T follicular helper cell (primary cell): Measurements from ENCODE around the gene SNX27.
"Not testable (repeated sequence)": the region's sequence is repeated elsewhere in the genome, so short reads cannot be mapped to it uniquely, and the experiment has no call there.

Experiments
- DNase-seq: peaks from one replicate; pipeline ENCODE4 v3.0.0-alpha.2; 2020; ENCODE audit warnings: low read depth

Gene SNX27

DNA sequence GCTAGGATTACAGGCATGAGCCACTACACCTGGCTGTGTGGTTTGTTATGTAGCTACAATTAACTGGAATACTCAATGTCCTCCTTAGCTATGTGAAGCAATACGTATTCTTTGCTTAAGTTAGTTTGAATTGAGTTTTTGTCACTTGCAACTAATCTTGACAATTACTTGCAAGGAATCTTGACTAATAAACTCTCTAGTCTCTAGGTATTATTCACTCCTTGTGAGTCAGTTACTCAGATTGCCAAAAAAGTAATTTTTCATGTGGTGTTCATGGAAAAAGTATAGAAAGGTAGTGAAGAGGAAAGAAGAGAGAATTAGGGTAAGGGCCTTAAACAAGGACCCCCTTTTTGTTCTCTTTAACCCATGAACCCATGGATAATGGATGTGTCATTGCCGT lies 7.6 kb upstream of the SNX27 start:
- no peak for DNase-seq

DNA sequence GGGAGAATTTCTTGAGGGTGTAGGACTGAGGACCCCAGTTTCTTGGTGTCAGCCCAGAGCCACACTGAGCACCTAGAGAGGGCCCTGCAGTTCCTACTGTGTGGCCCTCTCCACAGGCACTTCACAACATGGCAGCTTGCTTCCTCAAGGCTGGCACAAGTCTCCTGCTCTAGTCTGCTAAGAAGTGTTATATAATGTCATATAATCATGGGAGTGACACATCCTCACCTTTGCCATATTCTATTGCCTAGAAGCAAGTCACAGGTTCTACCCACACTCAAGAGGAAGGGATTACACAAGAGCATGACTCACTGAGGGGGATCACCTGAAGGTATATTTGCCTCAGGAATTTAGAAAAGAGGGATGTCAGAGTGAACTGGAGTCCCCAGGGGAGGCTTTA lies 5.5 kb upstream of the SNX27 start:
- no peak for DNase-seq

- DNase-seq: no peak
Observed at GRCh38 chr1:151606857-151607256, 5.0 kb upstream of the SNX27 start.

DNA sequence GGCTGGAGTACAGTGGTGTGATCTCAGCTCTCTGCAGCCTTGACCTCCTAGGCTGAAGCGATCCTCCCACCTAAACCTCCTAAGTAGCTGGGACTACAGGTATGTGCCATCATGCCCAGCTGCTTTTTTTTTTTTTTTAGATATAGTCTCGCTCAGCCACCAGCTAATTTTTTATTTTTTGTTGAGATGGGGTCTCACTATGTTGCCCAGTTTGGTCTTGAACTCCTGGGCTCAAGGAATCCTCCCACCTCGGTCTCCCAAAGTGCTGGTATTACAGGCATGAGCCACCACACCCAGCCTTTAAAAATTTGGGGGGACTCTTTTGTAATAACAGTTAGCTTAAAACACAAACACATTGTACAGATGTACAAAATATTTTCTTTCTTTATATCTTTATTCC lies 1.7 kb upstream of the SNX27 start:
- DNase-seq: no peak

- DNase-seq: no peak
Observed at GRCh38 chr1:151611288-151611790, 511 bp upstream of the SNX27 start.

GRCh38 chr1:151612501-151613281 lies 841 bp downstream of the SNX27 start:
- DNase-seq: peak; percentile 7

GRCh38 chr1:151613282-151613780 lies 1.5 kb downstream of the SNX27 start:
- no peak for DNase-seq

GRCh38 chr1:151615711-151616504 lies 4.1 kb downstream of the SNX27 start:
- no peak for DNase-seq

GRCh38 chr1:151616505-151616849 lies 4.6 kb downstream of the SNX27 start:
- no peak for DNase-seq

GRCh38 chr1:151618003-151618402 lies 6.2 kb downstream of the SNX27 start:
- DNase-seq: no peak

- DNase-seq: no peak
Observed at GRCh38 chr1:151618470-151618869, 6.6 kb downstream of the SNX27 start.

- DNase-seq: not testable (repeated sequence)
Observed at GRCh38 chr1:151618996-151619395, 7.1 kb downstream of the SNX27 start.

DNA sequence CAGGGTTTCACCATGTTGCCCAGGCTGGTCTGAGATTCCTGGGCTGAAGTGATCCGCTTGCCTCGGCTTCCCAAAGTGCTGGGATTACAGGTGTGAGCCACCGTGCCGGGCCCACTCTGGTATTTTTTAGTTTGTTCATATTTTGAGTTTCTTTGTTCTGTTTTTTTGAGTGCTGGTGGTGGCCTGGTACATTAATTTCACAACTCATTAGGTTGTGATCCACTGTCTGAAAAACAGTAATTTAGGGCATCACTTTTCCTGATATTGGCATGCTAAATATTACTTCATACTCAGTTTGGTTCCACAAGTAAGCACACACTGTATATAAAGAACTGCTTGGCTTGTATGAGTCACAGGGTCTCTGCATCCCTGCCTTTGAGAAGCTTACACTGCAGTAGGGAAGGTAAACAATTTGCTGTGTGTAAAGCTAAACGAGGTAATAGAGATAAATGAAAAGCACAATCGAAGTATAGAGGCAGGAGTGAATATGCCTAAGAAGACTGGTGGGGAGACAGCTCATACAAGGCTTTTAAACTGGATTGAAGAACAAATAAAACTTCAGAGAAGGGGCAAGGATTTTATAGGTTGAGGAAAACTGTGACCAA lies 7.7 kb downstream of the SNX27 start:
- DNase-seq: no peak

- no peak for DNase-seq
Observed at GRCh38 chr1:151620286-151620685, 8.4 kb downstream of the SNX27 start.

DNA sequence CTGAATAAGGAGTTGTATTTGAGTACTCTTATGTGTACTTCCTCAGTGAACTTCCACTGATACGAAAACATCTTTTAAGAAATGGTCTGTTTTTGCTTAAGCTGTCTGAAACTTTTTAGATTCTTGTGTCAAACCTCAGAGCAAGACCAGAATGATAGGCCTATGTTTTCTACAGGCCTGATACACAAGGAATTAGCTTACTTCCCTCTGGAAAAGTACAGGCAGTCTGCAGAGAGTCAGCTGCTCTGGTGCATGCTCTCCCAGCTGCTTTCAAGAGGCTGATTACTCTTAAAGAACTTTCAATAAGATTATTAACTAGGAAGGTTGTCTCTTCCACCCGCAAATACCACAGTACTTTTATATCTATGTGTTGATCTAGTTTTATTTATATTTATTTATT lies 9.5 kb downstream of the SNX27 start:
- no peak for DNase-seq

GRCh38 chr1:151624783-151625182 lies 12.9 kb downstream of the SNX27 start:
- no peak for DNase-seq

- no peak for DNase-seq
Observed at GRCh38 chr1:151626740-151627334, 15.0 kb downstream of the SNX27 start.

DNA sequence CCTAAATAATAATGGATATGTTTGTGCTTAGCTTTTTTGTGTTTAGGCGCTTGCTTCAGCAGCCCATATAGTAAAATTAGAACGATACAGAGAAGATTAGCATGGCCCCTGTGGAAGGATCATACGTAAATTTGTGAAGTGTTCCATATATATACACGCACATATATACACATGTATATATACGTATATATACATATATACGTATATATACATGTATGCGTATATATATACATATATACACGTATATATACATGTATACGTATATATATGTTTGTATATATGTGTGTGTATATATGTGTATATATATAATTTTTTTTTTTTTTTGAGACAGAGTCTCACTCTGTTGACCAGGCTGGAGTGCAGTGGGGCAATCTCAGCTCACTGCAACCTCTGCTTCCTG lies 17.4 kb downstream of the SNX27 start:
- no peak for DNase-seq

GRCh38 chr1:151635479-151636072 lies 23.7 kb downstream of the SNX27 start:
- no peak for DNase-seq

GRCh38 chr1:151638074-151638775 lies 26.4 kb downstream of the SNX27 start:
- DNase-seq: no peak

GRCh38 chr1:151638812-151639211 lies 27.0 kb downstream of the SNX27 start:
- no peak for DNase-seq
